GM23338 (cell line): ENCODE data around the gene ARHGAP19. TPM values are rescaled to one million over a fixed set of nuclear protein-coding genes. Genes with fewer than 3 reads are reported as not detected.

Experiments
- ATAC-seq: fragments of 200-7000 bp; cut with Tn5 transposase; 3 replicates; pipeline ENCODE4 v1.9.1; 2020
- DNase-seq: peaks from one replicate; pipeline ENCODE4 v3.0.0-alpha.2; 2015; ENCODE audit warnings: low spot score
- H2AFZ ChIP-seq: fragments of 200-600 bp; sonication (generic); 2 replicates; pipeline ENCODE4 v1.8.0; 2016; ENCODE audit warnings: antibody characterized with exemption, mild to moderate bottlenecking, moderate library complexity
- H3F3A ChIP-seq: fragments of 200-600 bp; sonication (generic); replicated peaks from 2 replicates; pipeline ENCODE4 v1.8.0; 2017; ENCODE audit warnings: antibody characterized with exemption, mixed run types, low read depth
- H3K27ac ChIP-seq: fragments of 200-600 bp; sonication (generic); 2 replicates; pipeline ENCODE4 v1.6.1; 2016; ENCODE audit warnings: low read depth
- H3K27me3 ChIP-seq: fragments of 200-600 bp; sonication (generic); 2 replicates; pipeline ENCODE4 v1.8.0; 2016; ENCODE audit warnings: mild to moderate bottlenecking, mixed run types, moderate library complexity; ENCODE audit not compliant: insufficient read depth
- H3K36me3 ChIP-seq: fragments of 200-600 bp; sonication (generic); 2 replicates; pipeline ENCODE4 v1.8.0; 2016; ENCODE audit warnings: mild to moderate bottlenecking; ENCODE audit not compliant: insufficient read depth
- H3K4me1 ChIP-seq: fragments of 200-600 bp; sonication (generic); 2 replicates; pipeline ENCODE4 v1.8.0; 2016; ENCODE audit warnings: mild to moderate bottlenecking, moderate library complexity; ENCODE audit not compliant: insufficient read depth
- H3K4me2 ChIP-seq: fragments of 200-600 bp; sonication (generic); 2 replicates; pipeline ENCODE4 v1.7.1; 2017; ENCODE audit warnings: mixed run types
- H3K4me3 ChIP-seq: fragments of 200-600 bp; sonication (generic); 2 replicates; pipeline ENCODE4 v1.6.1; 2016; ENCODE audit warnings: mixed run types
- H3K79me2 ChIP-seq: fragments of 200-600 bp; sonication (generic); replicated peaks from 2 replicates; pipeline ENCODE4 v1.8.0; 2017; ENCODE audit warnings: mild to moderate bottlenecking; ENCODE audit not compliant: insufficient read depth
- H3K9me2 ChIP-seq: fragments of 200-600 bp; sonication (generic); 2 replicates; pipeline ENCODE4 v1.8.0; 2017; ENCODE audit not compliant: insufficient read depth
- H4K20me1 ChIP-seq: fragments of 200-600 bp; sonication (generic); replicated peaks from 2 replicates; pipeline ENCODE4 v1.8.0; 2017; ENCODE audit warnings: mild to moderate bottlenecking; ENCODE audit not compliant: insufficient read depth
- H3K27ac Mint-ChIP-seq: 2 replicates; pipeline ENCODE4 v1.8.0; 2020; ENCODE audit warnings: inconsistent platforms, mild to moderate bottlenecking, moderate library complexity, mixed read lengths
- H3K27me3 Mint-ChIP-seq: 3 replicates; pipeline ENCODE4 v1.8.0; 2022; ENCODE audit warnings: low read depth, mild to moderate bottlenecking, moderate library complexity, mixed read lengths, inconsistent platforms; ENCODE audit not compliant: insufficient read depth, poor library complexity
- H3K36me3 Mint-ChIP-seq: 3 replicates; pipeline ENCODE4 v1.8.0; 2021; ENCODE audit warnings: low read depth, mild to moderate bottlenecking, inconsistent platforms, moderate library complexity, mixed read lengths
- H3K4me1 Mint-ChIP-seq: 3 replicates; pipeline ENCODE4 v1.8.0; 2020; ENCODE audit warnings: mild to moderate bottlenecking, inconsistent platforms, mixed read lengths
- H3K4me3 Mint-ChIP-seq: 3 replicates; pipeline ENCODE4 v1.8.0; 2021; ENCODE audit warnings: moderate library complexity, mild to moderate bottlenecking, inconsistent platforms, mixed read lengths
- H3K9me3 Mint-ChIP-seq: 3 replicates; pipeline ENCODE4 v1.8.0; 2020; ENCODE audit warnings: moderate library complexity, mild to moderate bottlenecking, inconsistent platforms, mixed read lengths
- CREB1 ChIP-seq: fragments of 250-450 bp; sonication (Bioruptor Pico); IDR thresholded peaks from 2 replicates; pipeline ENCODE4 v1.5.0; 2020; ENCODE audit warnings: low read depth, mild to moderate bottlenecking, moderate library complexity
- CTCF ChIP-seq, 2 experiments: fragments of 200-600 bp in 1 of 2; sonication (generic) in 1 of 2; conservative IDR thresholded peaks; 2 replicates each; pipeline versions ENCODE4 v1.5.1 to v1.6.1; 2016 to 2017; ENCODE audit warnings: antibody characterized with exemption in 2 of 2, low read depth in 2 of 2, mild to moderate bottlenecking in 2 of 2, moderate library complexity in 1 of 2
- ETS1 ChIP-seq: IDR thresholded peaks from 2 replicates; pipeline ENCODE4 v1.6.1; 2016; ENCODE audit warnings: antibody characterized with exemption
- EZH2 ChIP-seq: fragments of 200-600 bp; sonication (generic); IDR thresholded peaks from one replicate; pipeline ENCODE4 v1.8.0; 2017; ENCODE audit warnings: antibody characterized with exemption, mild to moderate bottlenecking, low read depth; ENCODE audit not compliant: unreplicated experiment
- EZH2phosphoT487 ChIP-seq: fragments of 200-600 bp; sonication (generic); IDR thresholded peaks from one replicate; pipeline ENCODE4 v1.8.1; 2018; ENCODE audit warnings: antibody characterized with exemption; ENCODE audit not compliant: unreplicated experiment
- JUNB ChIP-seq: IDR thresholded peaks from one replicate; pipeline ENCODE4 v1.6.1; 2016; ENCODE audit warnings: antibody characterized with exemption; ENCODE audit not compliant: unreplicated experiment
- NANOG ChIP-seq: IDR thresholded peaks from 2 replicates; pipeline ENCODE4 v1.6.1; 2016; ENCODE audit warnings: antibody characterized with exemption, borderline replicate concordance
- POLR2AphosphoS5 ChIP-seq: IDR thresholded peaks from 2 replicates; pipeline ENCODE4 v1.6.1; 2016; ENCODE audit warnings: antibody characterized with exemption, low read depth
- STAT1 ChIP-seq: IDR thresholded peaks from one replicate; pipeline ENCODE4 v1.6.1; 2016; ENCODE audit warnings: antibody characterized with exemption; ENCODE audit not compliant: unreplicated experiment
- ZNF114 ChIP-seq: fragments of 250-450 bp; sonication (Bioruptor Pico); IDR thresholded peaks from 2 replicates; pipeline ENCODE4 v1.5.0; 2020; ENCODE audit warnings: mild to moderate bottlenecking, moderate library complexity
- ZNF462 ChIP-seq: fragments of 250-450 bp; sonication (Bioruptor Pico); IDR thresholded peaks from 2 replicates; pipeline ENCODE4 v1.5.0; 2020; ENCODE audit warnings: mild to moderate bottlenecking, moderate library complexity
- polyA plus RNA-seq: library from polyadenylated mRNA; unstranded; fragments of >200 nt; fragmentation: Nextera tagmentation; extraction: Ambion mirVana; gene quantifications from 2 replicates; pipeline ENCODE4 v1.2.1, GENCODE V29; 2016
- total RNA-seq: library from RNA; depleted of rRNA; stranded (reverse); fragments of >200 nt; shearing (Covaris generic); gene quantifications from 2 replicates; pipeline ENCODE4 v1.2.3, GENCODE V29; 2014

ARHGAP19 gene
- total and polyA plus RNA-seq, 2 experiments from 2014 or later = 11.5 to 38.8 TPM

- H3K9me2 ChIP-seq = no peaks in the 10 kb centered on the region
- no peaks in the 10 kb centered on the region for H3K4me1 ChIP-seq
- no peaks in the 10 kb centered on the region for H3K36me3 ChIP-seq
- ATAC-seq (peak; percentile 60), DNase-seq (peak; percentile 57)
- TF ChIP-seq CTCF (conservative IDR thresholded peaks at IDR 0.05; ENCODE audit: low read depth in 2 of 2) = peak; percentile 60 to 73
- no peak for TF ChIP-seq ZNF462 (CRISPR knock-in tag)
- H2AFZ ChIP-seq = no peak overlapping the region
- H3F3A ChIP-seq = 0 out of 2 replicates have a peak, but pooled peaks cover 3% of the 10 kb centered on the region
- H3K27me3 ChIP-seq = no peaks in the 10 kb centered on the region
- no peaks in the 10 kb centered on the region for H3K27me3 Mint-ChIP-seq
- no peak overlapping the region for H3K4me2 ChIP-seq
- H3K27ac ChIP-seq = 0 out of 2 replicates have a peak overlapping the region, but pooled peaks have one; percentile 3
- H4K20me1 ChIP-seq = peaks cover 10% of the 10 kb centered on the region; the same call in 1 of the 2 replicates
- H3K36me3 Mint-ChIP-seq = no peaks in the 10 kb centered on the region; the same call in 2 of the 3 replicates
- H3K4me3 Mint-ChIP-seq = no peak overlapping the region
- peaks cover 49% of the 10 kb centered on the region for H3K79me2 ChIP-seq
- H3K9me3 Mint-ChIP-seq = no peaks in the 10 kb centered on the region
- no peak overlapping the region for H3K4me3 ChIP-seq
- no peaks in the 10 kb centered on the region; the same call in 2 of the 3 replicates for H3K4me1 Mint-ChIP-seq
- H3K27ac Mint-ChIP-seq = peak overlapping the region; percentile 40; the same call in 1 of the 2 replicates
Observed at GRCh38 chr10:97278491-97278989, 13.9 kb downstream of the ARHGAP19 start.

- Histone ChIP-seq H3K36me3 (no peaks in the 10 kb centered on the region), H3K4me2 (no peak overlapping the region), H3K4me1 (no peaks in the 10 kb centered on the region), H3F3A (0 out of 2 replicates have a peak, but pooled peaks cover 3% of the 10 kb centered on the region), H3K4me3 (no peak overlapping the region), H3K9me2 (no peaks in the 10 kb centered on the region), H4K20me1 (peaks cover 11% of the 10 kb centered on the region; the same call in 1 of the 2 replicates), H3K79me2 (peaks cover 56% of the 10 kb centered on the region), H3K27ac (no peak overlapping the region), H3K27me3 (no peaks in the 10 kb centered on the region), H2AFZ (no peak overlapping the region)
- no peak overlapping the region for H3K27ac Mint-ChIP-seq
- DNase-seq = no peak
- no peaks in the 10 kb centered on the region for H3K27me3 Mint-ChIP-seq
- no peaks in the 10 kb centered on the region; the same call in 2 of the 3 replicates for H3K4me1 Mint-ChIP-seq
- H3K36me3 Mint-ChIP-seq = no peaks in the 10 kb centered on the region; the same call in 1 of the 3 replicates
- no peak overlapping the region for H3K4me3 Mint-ChIP-seq
- no peaks in the 10 kb centered on the region for H3K9me3 Mint-ChIP-seq
- ATAC-seq = no peak
- TF ChIP-seq ZNF114 (CRISPR knock-in tag) = no peak
- no peak for TF ChIP-seq CREB1 (CRISPR knock-in tag)
- TF ChIP-seq STAT1 = no peak
- TF ChIP-seq NANOG = no peak
- TF ChIP-seq JUNB = no peak
- no peak for TF ChIP-seq EZH2phosphoT487
- no peak for TF ChIP-seq ETS1
- no peak for TF ChIP-seq EZH2
- TF ChIP-seq POLR2AphosphoS5 = no peak
Observed at GRCh38 chr10:97277551-97277950, 14.9 kb downstream of the ARHGAP19 start.
